PFSK-1 (cell line): Measurements from ENCODE around the gene ZNF627.

Source experiments
- FOXP2 ChIP-seq: optimal IDR thresholded peaks from 2 replicates; pipeline ENCODE3; 2011; ENCODE audit warnings: borderline replicate concordance, control low read depth, inconsistent platforms; ENCODE audit not compliant: insufficient read depth; ENCODE audit errors: extremely low read length, extremely low read depth
- POLR2AphosphoS5 ChIP-seq: IDR thresholded peaks from 2 replicates; pipeline ENCODE4 v1.6.1; 2012; ENCODE audit warnings: low read depth, mild to moderate bottlenecking, control low read depth, low read length, moderate library complexity
- SIN3A ChIP-seq: IDR thresholded peaks from 2 replicates; pipeline ENCODE4 v1.6.1; 2012; ENCODE audit warnings: mild to moderate bottlenecking, low read length, moderate library complexity, borderline replicate concordance; ENCODE audit not compliant: insufficient read depth
- TAF1 ChIP-seq: IDR thresholded peaks from 2 replicates; pipeline ENCODE4 v1.6.1; 2012; ENCODE audit warnings: low read length, control low read depth, borderline replicate concordance; ENCODE audit not compliant: insufficient read depth
- TF ChIP-seq, protein P1 (sequence below), 2 experiments: IDR thresholded peaks; 2 replicates each; pipeline versions ENCODE4 v1.6.1 to v1.8.0; 2011 to 2012; ENCODE audit warnings: low read depth in 2 of 2, low read length in 2 of 2, control low read depth in 1 of 2, inconsistent platforms in 1 of 2, mild to moderate bottlenecking in 1 of 2, moderate library complexity in 1 of 2; ENCODE audit not compliant: insufficient read depth in 1 of 2

The ZNF627 gene

DNA sequence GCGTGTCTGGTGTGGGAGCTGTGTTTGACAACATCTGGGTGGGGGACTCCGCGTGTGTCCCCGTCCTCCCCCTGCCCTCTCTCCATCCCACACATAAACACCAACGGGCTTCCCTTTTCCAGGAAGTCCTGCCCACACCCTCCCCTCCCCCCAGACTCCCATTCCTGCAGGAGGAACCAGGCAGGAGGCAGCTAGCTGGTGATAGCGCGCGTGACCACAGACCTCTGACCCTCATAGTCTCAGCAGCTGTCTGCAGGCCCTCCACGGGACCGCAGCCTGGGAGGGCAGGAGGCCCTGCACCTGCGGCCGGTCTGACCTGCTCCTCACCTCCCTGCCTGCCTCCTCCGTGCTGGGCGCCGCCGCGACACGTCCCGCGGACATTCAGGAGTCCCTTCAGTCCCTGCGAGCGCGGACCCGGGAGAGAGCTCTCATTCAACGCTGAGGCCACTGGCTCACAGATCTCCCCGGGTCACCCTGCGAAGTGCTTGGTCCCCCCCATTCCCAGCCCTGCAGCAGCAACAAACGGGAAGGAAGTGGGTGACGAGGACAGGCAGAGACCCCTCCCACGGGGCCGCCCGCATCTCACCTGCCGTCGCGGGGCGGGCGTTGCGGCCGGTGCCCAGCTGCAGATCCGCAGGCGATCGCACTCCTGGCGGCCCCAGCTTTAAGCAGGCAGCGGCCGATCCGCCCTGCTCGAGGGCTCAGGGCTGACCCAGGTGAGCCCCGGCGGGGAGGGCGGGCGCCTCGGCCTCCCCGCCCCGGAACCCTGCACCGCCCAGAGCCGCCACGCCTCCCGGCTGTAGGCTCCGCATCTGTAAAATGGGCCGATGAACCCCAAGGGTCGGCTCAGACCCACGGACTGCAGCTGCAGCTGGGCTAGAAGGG lies 18.8 kb upstream of the ZNF627 start:
- TF ChIP-seq FOXP2, result peak; percentile 62
- no peak for TF ChIP-seq SIN3A
- TF ChIP-seq, protein P1, sequence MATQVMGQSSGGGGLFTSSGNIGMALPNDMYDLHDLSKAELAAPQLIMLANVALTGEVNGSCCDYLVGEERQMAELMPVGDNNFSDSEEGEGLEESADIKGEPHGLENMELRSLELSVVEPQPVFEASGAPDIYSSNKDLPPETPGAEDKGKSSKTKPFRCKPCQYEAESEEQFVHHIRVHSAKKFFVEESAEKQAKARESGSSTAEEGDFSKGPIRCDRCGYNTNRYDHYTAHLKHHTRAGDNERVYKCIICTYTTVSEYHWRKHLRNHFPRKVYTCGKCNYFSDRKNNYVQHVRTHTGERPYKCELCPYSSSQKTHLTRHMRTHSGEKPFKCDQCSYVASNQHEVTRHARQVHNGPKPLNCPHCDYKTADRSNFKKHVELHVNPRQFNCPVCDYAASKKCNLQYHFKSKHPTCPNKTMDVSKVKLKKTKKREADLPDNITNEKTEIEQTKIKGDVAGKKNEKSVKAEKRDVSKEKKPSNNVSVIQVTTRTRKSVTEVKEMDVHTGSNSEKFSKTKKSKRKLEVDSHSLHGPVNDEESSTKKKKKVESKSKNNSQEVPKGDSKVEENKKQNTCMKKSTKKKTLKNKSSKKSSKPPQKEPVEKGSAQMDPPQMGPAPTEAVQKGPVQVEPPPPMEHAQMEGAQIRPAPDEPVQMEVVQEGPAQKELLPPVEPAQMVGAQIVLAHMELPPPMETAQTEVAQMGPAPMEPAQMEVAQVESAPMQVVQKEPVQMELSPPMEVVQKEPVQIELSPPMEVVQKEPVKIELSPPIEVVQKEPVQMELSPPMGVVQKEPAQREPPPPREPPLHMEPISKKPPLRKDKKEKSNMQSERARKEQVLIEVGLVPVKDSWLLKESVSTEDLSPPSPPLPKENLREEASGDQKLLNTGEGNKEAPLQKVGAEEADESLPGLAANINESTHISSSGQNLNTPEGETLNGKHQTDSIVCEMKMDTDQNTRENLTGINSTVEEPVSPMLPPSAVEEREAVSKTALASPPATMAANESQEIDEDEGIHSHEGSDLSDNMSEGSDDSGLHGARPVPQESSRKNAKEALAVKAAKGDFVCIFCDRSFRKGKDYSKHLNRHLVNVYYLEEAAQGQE (IDR thresholded peaks at IDR 0.05; ENCODE audit: insufficient read depth in 1 of 2, low read depth in 2 of 2, low read length in 2 of 2), result no peak
- TF ChIP-seq POLR2AphosphoS5, result no peak
- TF ChIP-seq TAF1, result no peak

DNA sequence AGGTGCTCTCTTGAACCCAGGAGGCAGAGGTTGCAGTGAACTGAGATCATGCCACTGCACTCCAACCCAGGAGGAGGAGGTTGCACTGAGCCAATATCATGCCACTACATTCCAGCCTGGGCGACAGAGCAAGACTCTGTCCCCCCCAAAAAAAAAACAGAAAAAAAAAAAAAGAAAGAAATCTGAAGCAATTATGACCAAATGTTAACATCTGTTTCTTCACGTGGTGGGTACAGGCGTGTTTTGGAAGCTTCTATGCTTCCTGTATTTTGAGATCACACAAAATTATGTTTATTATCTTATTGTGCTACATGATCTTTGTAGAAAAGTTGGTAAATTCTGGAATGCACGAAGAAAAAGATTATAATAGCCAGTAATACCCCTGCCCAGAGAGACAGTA lies 17.2 kb upstream of the ZNF627 start:
- TF ChIP-seq TAF1 (no peak), FOXP2 (no peak), SIN3A (no peak)

DNA sequence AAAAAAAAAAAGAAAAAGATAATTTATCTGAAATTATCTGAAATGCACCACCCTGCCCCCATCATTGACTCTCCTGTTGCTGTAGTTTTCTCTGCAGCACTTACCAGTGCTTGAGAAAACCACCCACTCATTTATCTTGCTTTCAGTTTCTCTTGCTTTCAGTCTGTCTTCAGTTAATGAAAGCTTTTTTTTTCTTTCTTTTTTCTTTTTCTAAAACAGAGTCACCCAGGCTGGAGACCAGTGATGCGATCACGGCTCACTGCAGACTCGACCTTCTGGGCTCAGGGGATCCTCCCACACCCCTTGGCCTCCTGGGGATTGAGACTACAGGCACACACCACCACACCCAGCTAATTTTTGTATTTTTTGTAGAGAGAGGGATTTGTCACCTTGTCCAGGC lies 15.5 kb upstream of the ZNF627 start:
- TF ChIP-seq, protein P1 (IDR thresholded peaks at IDR 0.05; ENCODE audit: insufficient read depth in 1 of 2, low read depth in 2 of 2, low read length in 2 of 2), result no peak
- TF ChIP-seq TAF1 (no peak), POLR2AphosphoS5 (no peak), SIN3A (no peak), FOXP2 (no peak)

DNA sequence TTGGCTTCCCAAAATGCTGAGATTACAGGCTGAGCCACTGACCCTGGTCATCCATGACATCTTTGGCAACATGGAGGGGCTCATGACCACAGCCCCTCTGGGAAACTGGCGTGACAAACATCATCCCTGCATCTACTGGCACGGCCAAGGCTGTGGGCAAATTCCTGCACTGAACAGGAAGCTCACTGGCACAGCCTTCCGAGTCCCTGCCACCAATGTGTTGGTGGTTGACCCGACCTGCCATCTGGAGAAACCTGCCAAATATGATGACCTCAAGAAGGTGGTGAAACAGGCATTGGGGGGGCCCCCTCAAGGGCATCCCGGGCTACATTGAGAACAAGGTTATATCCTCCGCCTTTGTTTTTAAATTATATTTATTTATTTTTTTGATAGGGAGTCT lies 11.0 kb upstream of the ZNF627 start:
- TF ChIP-seq SIN3A (no peak), FOXP2 (no peak), POLR2AphosphoS5 (no peak), TAF1 (no peak)
- TF ChIP-seq, protein P1 (IDR thresholded peaks at IDR 0.05; ENCODE audit: insufficient read depth in 1 of 2, low read depth in 2 of 2, low read length in 2 of 2), result no peak

DNA sequence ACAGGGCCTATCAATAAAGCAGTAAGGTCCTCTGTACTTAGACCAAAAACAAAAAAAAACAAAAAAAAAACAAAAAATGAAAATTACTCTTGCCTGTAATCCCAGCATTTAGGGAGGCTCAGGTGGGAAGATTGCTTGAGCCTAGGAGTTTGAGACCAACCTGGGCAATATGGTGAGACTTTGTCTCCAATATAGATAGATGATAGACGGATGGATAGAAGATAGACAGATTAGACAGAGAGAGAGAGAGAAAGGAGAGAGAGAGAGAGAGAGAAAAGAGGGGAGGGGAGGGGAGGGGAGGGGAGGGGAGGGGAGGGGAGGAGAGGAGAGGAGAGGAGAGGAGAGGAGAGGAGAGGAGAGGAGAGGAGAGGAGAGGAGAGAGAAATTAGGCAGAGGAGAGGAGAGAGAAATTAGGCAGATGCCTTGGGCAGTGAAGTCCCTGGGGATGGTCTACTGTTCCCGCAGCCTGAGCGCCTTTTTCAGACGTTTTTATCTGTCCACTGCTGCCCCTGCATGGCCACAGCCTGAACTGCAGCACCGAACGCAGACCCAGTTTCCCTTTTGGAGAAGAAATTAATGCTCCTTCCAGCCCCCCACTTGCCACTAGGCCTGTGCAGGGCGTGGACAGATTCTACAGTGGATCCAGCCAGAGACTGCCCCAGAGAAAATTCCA lies 9.8 kb upstream of the ZNF627 start:
- TF ChIP-seq TAF1 (no peak), FOXP2 (no peak), SIN3A (no peak), POLR2AphosphoS5 (no peak)
- TF ChIP-seq, protein P1 (IDR thresholded peaks at IDR 0.05; ENCODE audit: insufficient read depth in 1 of 2, low read depth in 2 of 2, low read length in 2 of 2), result no peak
